Lung (tissue), 12 donors: ENCODE results near the gene ATXN7L2. TPM values are rescaled to one million over a fixed set of nuclear protein-coding genes. Genes with fewer than 3 reads are reported as not detected.

Experiments used
- ATAC-seq: fragments of 200-7000 bp; cut with Tn5 transposase; one replicate; pipeline ENCODE4 v1.9.1; 2020; ENCODE audit warnings: moderate number of reproducible peaks; ENCODE audit not compliant: insufficient read depth, low FRiP score
- DNase-seq, 3 donors: peaks; one replicate each; pipeline ENCODE4 v3.0.0-alpha.2; 2013 to 2017
- H3K27ac ChIP-seq, 2 donors: one replicate each; pipeline ENCODE4 v1.5.1; 2013; ENCODE audit warnings: mild to moderate bottlenecking in 2 of 2, moderate library complexity in 2 of 2, control low read depth in 1 of 2, inconsistent platforms in 1 of 2, low read depth in 1 of 2, low read length in 1 of 2
- H3K27me3 ChIP-seq, 3 donors: one replicate each; pipeline ENCODE4 v1.5.1; 2013; ENCODE audit warnings: low read length in 2 of 3; ENCODE audit not compliant: control insufficient read depth in 3 of 3, insufficient read depth in 3 of 3
- H3K36me3 ChIP-seq, 4 donors: one replicate each; pipeline ENCODE4 v1.5.1; 2013; ENCODE audit warnings: low read length in 4 of 4, mild to moderate bottlenecking in 1 of 4, moderate library complexity in 1 of 4; ENCODE audit not compliant: control insufficient read depth in 4 of 4, insufficient read depth in 4 of 4
- H3K4me1 ChIP-seq, 5 donors: one replicate each; pipeline ENCODE4 v1.5.1; 2013; ENCODE audit warnings: low read length in 5 of 5, mild to moderate bottlenecking in 2 of 5, moderate library complexity in 1 of 5; ENCODE audit not compliant: control insufficient read depth in 5 of 5, insufficient read depth in 5 of 5
- H3K4me3 ChIP-seq: one replicate; pipeline ENCODE4 v1.5.1; 2013; ENCODE audit warnings: mild to moderate bottlenecking, control low read depth, moderate library complexity
- H3K9ac ChIP-seq, 2 donors: one replicate each; pipeline ENCODE4 v1.5.1; 2013; ENCODE audit warnings: low read length in 2 of 2, control low read depth in 1 of 2; ENCODE audit not compliant: insufficient read depth in 1 of 2
- H3K9me3 ChIP-seq, 4 donors: one replicate each; pipeline ENCODE4 v1.5.1; 2013; ENCODE audit warnings: low read length in 3 of 4, mild to moderate bottlenecking in 1 of 4, moderate library complexity in 1 of 4; ENCODE audit not compliant: control insufficient read depth in 4 of 4, insufficient read depth in 3 of 4
- CTCF ChIP-seq: IDR thresholded peaks from 2 replicates; pipeline ENCODE4 v1.5.1; 2012; ENCODE audit warnings: mild to moderate bottlenecking; ENCODE audit errors: control extremely low read depth, extremely low read depth
- WGBS, 2 donors: extraction: QIAGEN DNeasy Blood & Tissue Kit; methylation state at CpG; one replicate each; pipeline ENCODE4 v1.1.7; 2013; 5-methylcytosine and 5-hydroxymethylcytosine counted together
- polyA plus RNA-seq, 2 donors: library from polyadenylated mRNA; stranded (reverse); fragments of 200-250 nt; gene quantifications; one replicate each; pipeline ENCODE4 v1.2.1, GENCODE V29; 2013
- total RNA-seq, 2 donors: library from RNA; depleted of rRNA in 1 of 2; stranded (reverse); fragments of >200 nt in 1 of 2; gene quantifications; one replicate each; pipeline ENCODE4 v1.2.1, GENCODE V29; 2014 to 2021
- donor health status: control.
- donor health status: control.
- donor health status: Bipolar disorder and iron deficiency.
- donor health status: healthy.
- donor health status: DM: yes; HTN: yes; CAD: no.

Gene ATXN7L2
- total and polyA plus RNA-seq, 4 donors: 2.6 to 6.0 (median 4.4) TPM

GRCh38 chr1:109482242-109482641, 1.5 kb upstream of the ATXN7L2 start:
- TF ChIP-seq CTCF: no peak
- H3K9me3 ChIP-seq: no peaks in the 10 kb centered on the region
- H3K27ac ChIP-seq: no peak overlapping the region
- H3K4me3 ChIP-seq: no peak overlapping the region
- no peak for DNase-seq
- H3K27me3 ChIP-seq: peaks cover 0 to 12% (median 7%) of the 10 kb centered on the region in 3 donors
- peaks cover 0 to 2% (median 0%) of the 10 kb centered on the region in 4 donors for H3K36me3 ChIP-seq
- peaks cover 0 to 16% (median 6%) of the 10 kb centered on the region in 5 donors for H3K4me1 ChIP-seq
- no peak for ATAC-seq
- H3K9ac ChIP-seq: no peak overlapping the region

GRCh38 chr1:109482791-109483671, 674 bp upstream of the ATXN7L2 start:
- Histone ChIP-seq H3K9me3 (no peaks in the 10 kb centered on the region), H3K27ac (no peak overlapping the region), H3K27me3 (peaks cover 0 to 12% (median 6%) of the 10 kb centered on the region in 3 donors), H3K4me3 (no peak overlapping the region), H3K4me1 (peaks cover 0 to 23% (median 6%) of the 10 kb centered on the region in 5 donors), H3K9ac (no peak overlapping the region), H3K36me3 (peaks cover 0 to 5% (median 2%) of the 10 kb centered on the region in 4 donors)
- 12 to 13% methylated on average over 29 of the region's 29 CpGs for WGBS, 2 donors
- no peak for DNase-seq
- no peak for ATAC-seq
- no peak for TF ChIP-seq CTCF

- Histone ChIP-seq H3K9ac (peak overlapping the region; percentile 46 to 78), H3K9me3 (no peaks in the 10 kb centered on the region), H3K27ac (no peak overlapping the region), H3K36me3 (peaks cover 0 to 16% (median 10%) of the 10 kb centered on the region in 4 donors), H3K4me1 (peaks cover 0 to 23% (median 6%) of the 10 kb centered on the region in 5 donors), H3K27me3 (peaks cover 0 to 12% (median 2%) of the 10 kb centered on the region in 3 donors), H3K4me3 (peak overlapping the region; percentile 73)
- WGBS, 2 donors: 38 to 47% methylated on average over 15 of the region's 15 CpGs
- DNase-seq: no peak
- no peak for TF ChIP-seq CTCF
- ATAC-seq: no peak
These were observed 842 bp downstream of the ATXN7L2 start for GRCh38 chr1:109484519-109484975.
